NK-92 (cell line): ENCODE results near the gene PHF21B.

ENCODE experiments used
- DNase-seq: peaks from one replicate; lab custom pipeline; 2025; ENCODE audit not compliant: unreplicated experiment; lab: John Stamatoyannopoulos, UW

Gene PHF21B

GRCh38 chr22:44938886-44939285 is 70.9 kb downstream of the PHF21B start:
- no peak for DNase-seq

- no peak for DNase-seq
These were observed 72.6 kb downstream of the PHF21B start for GRCh38 chr22:44937216-44937615.

GRCh38 chr22:44936201-44936600 is 73.6 kb downstream of the PHF21B start:
- no peak for DNase-seq

- no peak for DNase-seq
These were observed 74.1 kb downstream of the PHF21B start for GRCh38 chr22:44935724-44936123.

GRCh38 chr22:44934454-44934735 is 75.4 kb downstream of the PHF21B start:
- no peak for DNase-seq

GRCh38 chr22:44933666-44934453 is 75.9 kb downstream of the PHF21B start:
- no peak for DNase-seq

- no peak for DNase-seq
These were observed 77.3 kb downstream of the PHF21B start for GRCh38 chr22:44932493-44932892.

GRCh38 chr22:44931766-44932165 is 78.0 kb downstream of the PHF21B start:
- no peak for DNase-seq

- DNase-seq: no peak
These were observed 78.7 kb downstream of the PHF21B start for GRCh38 chr22:44931077-44931540.

GRCh38 chr22:44930711-44931035 is 79.1 kb downstream of the PHF21B start:
- no peak for DNase-seq

GRCh38 chr22:44930016-44930710 is 79.6 kb downstream of the PHF21B start:
- DNase-seq: no peak

- no peak for DNase-seq
These were observed 80.3 kb downstream of the PHF21B start for GRCh38 chr22:44929359-44930015.

- no peak for DNase-seq
These were observed 81.0 kb downstream of the PHF21B start for GRCh38 chr22:44928711-44929358.

- DNase-seq: no peak
These were observed 81.7 kb downstream of the PHF21B start for GRCh38 chr22:44928136-44928463.

GRCh38 chr22:44927463-44928135 is 82.2 kb downstream of the PHF21B start:
- DNase-seq: no peak

GRCh38 chr22:44926491-44927415 is 83.1 kb downstream of the PHF21B start:
- no peak for DNase-seq

- no peak for DNase-seq
These were observed 83.7 kb downstream of the PHF21B start for GRCh38 chr22:44926124-44926475.

- no peak for DNase-seq
These were observed 84.2 kb downstream of the PHF21B start for GRCh38 chr22:44925465-44926123.

- DNase-seq: no peak
These were observed 85.1 kb downstream of the PHF21B start for GRCh38 chr22:44924710-44925109.

GRCh38 chr22:44924098-44924497 is 85.7 kb downstream of the PHF21B start:
- DNase-seq: no peak
